T-helper 1 cell treated with Interleukin-12 subunit alpha and Interleukin-12 subunit beta and Interleukin-4 antibody, amounts not matched to agents 30 ng/mL and 1 ng/mL, for 36 hours (primary cell): ENCODE measurements around the gene CCDC194. TPM values are rescaled to one million over a fixed set of nuclear protein-coding genes. Genes with fewer than 3 reads are reported as not detected.

Experiments
- intact Hi-C: fragments of 100-400 bp; cut with micrococcal nuclease; formaldehyde crosslinking; loops from one replicate; pipeline ENCODE4 v1.15.1; 2024
- total RNA-seq: library from RNA; stranded (reverse); gene quantifications from 2 replicates; pipeline ENCODE4 v1.2.3, GENCODE V29; 2022

CCDC194 gene
- total RNA-seq, 1 donor from 2014 or later, result 4.5 TPM

- intact Hi-C loops, result no loop called here
Measured at GRCh38 chr19:17340871-17341357, 53.1 kb downstream of the CCDC194 start.

Other genes starting within 250 kb of the CCDC194 start
- gene USE1, start 178.8 kb downstream of the CCDC194 start, total RNA-seq, result 27.8 and 31.3 TPM in 2 replicates
- gene OCEL1, start 168.0 kb downstream of the CCDC194 start, total RNA-seq, result 15.7 and 21.3 TPM in 2 replicates
- gene NR2F6, start 148.3 kb downstream of the CCDC194 start, total RNA-seq, result 6.4 and 6.5 TPM in 2 replicates
- gene USHBP1, start 129.5 kb downstream of the CCDC194 start, total RNA-seq, result 0.22 and 0.80 TPM in 2 replicates
- 107 and 113 TPM in 2 replicates for gene BABAM1, start 126.8 kb downstream of the CCDC194 start, total RNA-seq
- gene ANKLE1, start 112.3 kb downstream of the CCDC194 start, total RNA-seq, result 3.7 and 4.5 TPM in 2 replicates
- gene ABHD8, start 90.8 kb downstream of the CCDC194 start, total RNA-seq, result 12.0 and 12.7 TPM in 2 replicates
- 81.3 and 84.7 TPM in 2 replicates for gene MRPL34, start 88.3 kb downstream of the CCDC194 start, total RNA-seq
- 44.5 and 45.8 TPM in 2 replicates for gene DDA1, start 84.6 kb downstream of the CCDC194 start, total RNA-seq
- gene ANO8, start 59.3 kb downstream of the CCDC194 start, total RNA-seq, result 13.2 and 13.6 TPM in 2 replicates
- 32.3 and 36.9 TPM in 2 replicates for gene GTPBP3, start 56.6 kb downstream of the CCDC194 start, total RNA-seq
- 0.12 TPM in 1 of 2 replicates, not detected in the other for gene PLVAP, start 16.9 kb downstream of the CCDC194 start, total RNA-seq
- 214 and 218 TPM in 2 replicates for gene BST2, start 11.4 kb upstream of the CCDC194 start, total RNA-seq
- gene MVB12A, start 25.9 kb upstream of the CCDC194 start, total RNA-seq, result 38.7 and 39.2 TPM in 2 replicates
- not detected in 2 replicates for gene TMEM221, start 54.5 kb upstream of the CCDC194 start, total RNA-seq
- not detected in 2 replicates for gene NXNL1, start 66.7 kb upstream of the CCDC194 start, total RNA-seq
- 1.4 and 1.7 TPM in 2 replicates for gene SLC27A1, start 76.3 kb upstream of the CCDC194 start, total RNA-seq
- gene PGLS, start 117.5 kb upstream of the CCDC194 start, total RNA-seq, result 63.3 and 68.7 TPM in 2 replicates
- gene COLGALT1, start 161.5 kb upstream of the CCDC194 start, total RNA-seq, result 53.4 and 62.0 TPM in 2 replicates